HepG2 (cell line): ENCODE measurements around the gene RPTOR. TPM values are rescaled to one million over a fixed set of nuclear protein-coding genes. Genes with fewer than 3 reads are reported as not detected.

Source experiments
- BRCA1 ChIP-seq: sonication (generic); formaldehyde crosslinking; IDR thresholded peaks from 2 replicates; pipeline ENCODE4 v1.4.0; 2020; ENCODE audit warnings: missing genetic modification reagents
- ELF1 ChIP-seq: sonication (generic); formaldehyde crosslinking; IDR thresholded peaks from 2 replicates; pipeline ENCODE4 v1.4.0; 2020; ENCODE audit warnings: missing genetic modification reagents
- ETV5 ChIP-seq: IDR thresholded peaks from 2 replicates; pipeline ENCODE4 v1.6.1; 2018; ENCODE audit warnings: missing biosample characterization, missing genetic modification reagents, inconsistent platforms, borderline replicate concordance
- FOXJ3 ChIP-seq: sonication (generic); formaldehyde crosslinking; IDR thresholded peaks from 2 replicates; pipeline ENCODE4 v1.4.0; 2020; ENCODE audit warnings: missing genetic modification reagents, mild to moderate bottlenecking, borderline replicate concordance
- FUBP1 ChIP-seq: sonication (generic); formaldehyde crosslinking; IDR thresholded peaks from 2 replicates; pipeline ENCODE4 v1.5.1; 2020; ENCODE audit warnings: missing genetic modification reagents, mild to moderate bottlenecking, borderline replicate concordance
- HOXA9 ChIP-seq: sonication (generic); formaldehyde crosslinking; IDR thresholded peaks from 2 replicates; pipeline ENCODE4 v1.8.1; 2022; ENCODE audit warnings: missing genetic modification reagents, mild to moderate bottlenecking, moderate library complexity, borderline replicate concordance
- MTF1 ChIP-seq: sonication (generic); formaldehyde crosslinking; IDR thresholded peaks from 2 replicates; pipeline ENCODE4 v1.5.0; 2020; ENCODE audit warnings: missing genetic modification reagents
- ZBTB49 ChIP-seq: sonication (generic); formaldehyde crosslinking; IDR thresholded peaks from 2 replicates; pipeline ENCODE4 v1.4.0; 2020; ENCODE audit warnings: missing genetic modification reagents, borderline replicate concordance
- ZNF737 ChIP-seq: sonication (generic); formaldehyde crosslinking; IDR thresholded peaks from 2 replicates; pipeline ENCODE4 v1.5.0; 2020; ENCODE audit warnings: missing genetic modification reagents, mild to moderate bottlenecking, borderline replicate concordance
- ZSCAN25 ChIP-seq: sonication (generic); formaldehyde crosslinking; IDR thresholded peaks from 2 replicates; pipeline ENCODE4 v1.8.0; 2022; ENCODE audit warnings: mild to moderate bottlenecking, missing genetic modification reagents
- ZSCAN5A ChIP-seq: sonication (generic); formaldehyde crosslinking; IDR thresholded peaks from 2 replicates; pipeline ENCODE4 v1.8.0; 2022; ENCODE audit warnings: mild to moderate bottlenecking, missing genetic modification reagents, borderline replicate concordance
- polyA plus RNA-seq, 8 experiments: library from polyadenylated mRNA; depleted of rRNA in 3 of 8; stranded (reverse) in 7 of 8; unstranded in 1 of 8; fragments of >200 nt; fragmentation: Illumina TruSeq in 4 of 8; extraction: Trizol in 4 of 8; gene quantifications; 2 replicates each; pipeline versions ENCODE4 v1.2.1 to v1.2.3, GENCODE V29; 2011 to 2016; ENCODE audit warnings: low read depth in 4 of 8, missing spikeins in 1 of 8, mixed read lengths in 1 of 8; ENCODE audit not compliant: insufficient read depth in 1 of 8
- total RNA-seq, 5 experiments: library from RNA; depleted of rRNA; stranded (reverse); fragments of >200 nt; fragmentation: Illumina TruSeq; extraction: Trizol; gene quantifications; 2 replicates each; pipeline ENCODE4 v1.2.3, GENCODE V29; 2016; ENCODE audit warnings: low read depth in 1 of 5
- TF ChIP-seq, protein P1 (sequence below): sonication (generic); formaldehyde crosslinking; IDR thresholded peaks from 2 replicates; pipeline ENCODE4 v1.8.1; 2023; ENCODE audit warnings: mild to moderate bottlenecking, missing genetic modification reagents
- TF ChIP-seq, protein P2 (sequence below): IDR thresholded peaks from 2 replicates; pipeline ENCODE4 v1.6.1; 2012; ENCODE audit warnings: inconsistent platforms
- TF ChIP-seq, protein P3 (sequence below): sonication (generic); formaldehyde crosslinking; IDR thresholded peaks from 2 replicates; pipeline ENCODE4 v1.5.0; 2020; ENCODE audit warnings: missing genetic modification reagents
- TF ChIP-seq, protein P4 (sequence below): sonication (generic); formaldehyde crosslinking; IDR thresholded peaks from 2 replicates; pipeline ENCODE4 v1.5.0; 2020; ENCODE audit warnings: missing genetic modification reagents, mild to moderate bottlenecking, borderline replicate concordance

Gene RPTOR
- total and polyA plus RNA-seq, 2 of the 13 experiments (the other 11 are each of a cell fraction or from before 2014, with no cell fraction given): 6.6 to 25.3 TPM

- TF ChIP-seq, protein P1, sequence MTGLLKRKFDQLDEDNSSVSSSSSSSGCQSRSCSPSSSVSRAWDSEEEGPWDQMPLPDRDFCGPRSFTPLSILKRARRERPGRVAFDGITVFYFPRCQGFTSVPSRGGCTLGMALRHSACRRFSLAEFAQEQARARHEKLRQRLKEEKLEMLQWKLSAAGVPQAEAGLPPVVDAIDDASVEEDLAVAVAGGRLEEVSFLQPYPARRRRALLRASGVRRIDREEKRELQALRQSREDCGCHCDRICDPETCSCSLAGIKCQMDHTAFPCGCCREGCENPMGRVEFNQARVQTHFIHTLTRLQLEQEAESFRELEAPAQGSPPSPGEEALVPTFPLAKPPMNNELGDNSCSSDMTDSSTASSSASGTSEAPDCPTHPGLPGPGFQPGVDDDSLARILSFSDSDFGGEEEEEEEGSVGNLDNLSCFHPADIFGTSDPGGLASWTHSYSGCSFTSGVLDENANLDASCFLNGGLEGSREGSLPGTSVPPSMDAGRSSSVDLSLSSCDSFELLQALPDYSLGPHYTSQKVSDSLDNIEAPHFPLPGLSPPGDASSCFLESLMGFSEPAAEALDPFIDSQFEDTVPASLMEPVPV (CRISPR knock-in tag): peak; percentile 64; the same call in 1 of the 2 replicates
- TF ChIP-seq ELF1 (CRISPR knock-in tag): no peak
- 0 out of 2 replicates have a peak, but pooled peaks have one; percentile 31 for TF ChIP-seq ZSCAN5A (CRISPR knock-in tag)
- TF ChIP-seq ETV5: no peak
- TF ChIP-seq, protein P2, sequence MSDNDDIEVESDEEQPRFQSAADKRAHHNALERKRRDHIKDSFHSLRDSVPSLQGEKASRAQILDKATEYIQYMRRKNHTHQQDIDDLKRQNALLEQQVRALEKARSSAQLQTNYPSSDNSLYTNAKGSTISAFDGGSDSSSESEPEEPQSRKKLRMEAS: 0 out of 2 replicates have a peak, but pooled peaks have one; percentile 2
- no peak for TF ChIP-seq HOXA9 (CRISPR knock-in tag)
- no peak for TF ChIP-seq FOXJ3
- TF ChIP-seq ZBTB49 (CRISPR knock-in tag): 0 out of 2 replicates have a peak, but pooled peaks have one; percentile 29
- TF ChIP-seq FUBP1 (CRISPR knock-in tag): no peak
- no peak for TF ChIP-seq MTF1 (CRISPR knock-in tag)
- TF ChIP-seq, protein P3, sequence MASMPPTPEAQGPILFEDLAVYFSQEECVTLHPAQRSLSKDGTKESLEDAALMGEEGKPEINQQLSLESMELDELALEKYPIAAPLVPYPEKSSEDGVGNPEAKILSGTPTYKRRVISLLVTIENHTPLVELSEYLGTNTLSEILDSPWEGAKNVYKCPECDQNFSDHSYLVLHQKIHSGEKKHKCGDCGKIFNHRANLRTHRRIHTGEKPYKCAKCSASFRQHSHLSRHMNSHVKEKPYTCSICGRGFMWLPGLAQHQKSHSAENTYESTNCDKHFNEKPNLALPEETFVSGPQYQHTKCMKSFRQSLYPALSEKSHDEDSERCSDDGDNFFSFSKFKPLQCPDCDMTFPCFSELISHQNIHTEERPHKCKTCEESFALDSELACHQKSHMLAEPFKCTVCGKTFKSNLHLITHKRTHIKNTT (CRISPR knock-in tag): no peak
- no peak for TF ChIP-seq ZSCAN25 (CRISPR knock-in tag)
- TF ChIP-seq, protein P4, sequence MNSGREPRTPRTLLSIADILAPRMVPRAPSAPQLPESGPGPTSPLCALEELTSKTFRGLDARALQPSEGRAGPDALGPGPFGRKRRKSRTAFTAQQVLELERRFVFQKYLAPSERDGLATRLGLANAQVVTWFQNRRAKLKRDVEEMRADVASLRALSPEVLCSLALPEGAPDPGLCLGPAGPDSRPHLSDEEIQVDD (CRISPR knock-in tag): 0 out of 2 replicates have a peak, but pooled peaks have one; percentile 10
- no peak for TF ChIP-seq ZNF737 (CRISPR knock-in tag)
- no peak for TF ChIP-seq BRCA1 (CRISPR knock-in tag)
Observed at GRCh38 chr17:80498920-80499410, 45.7 kb upstream of the RPTOR start (continued).
